Left ventricle myocardium inferior (tissue), 1 donor: ENCODE data around the gene B3GNT3. TPM values are rescaled to one million over a fixed set of nuclear protein-coding genes. Genes with fewer than 3 reads are reported as not detected.
"Not testable (repeated sequence)": the region's sequence is repeated elsewhere in the genome, so short reads cannot be mapped to it uniquely, and the experiment has no call there.

Experiments used
- DNase-seq: peaks from one replicate; pipeline ENCODE4 v3.0.0-alpha.2; 2020
- H3K27ac ChIP-seq: fragments of 200-600 bp; replicated peaks from 2 replicates; pipeline ENCODE4 v1.8.0; 2021
- H3K27me3 ChIP-seq: fragments of 200-600 bp; 2 replicates; pipeline ENCODE4 v1.8.0; 2021; ENCODE audit warnings: low read depth
- H3K36me3 ChIP-seq: fragments of 200-600 bp; 2 replicates; pipeline ENCODE4 v1.8.0; 2021
- H3K4me1 ChIP-seq: fragments of 200-600 bp; 2 replicates; pipeline ENCODE4 v1.8.0; 2021
- H3K4me3 ChIP-seq: fragments of 200-600 bp; 2 replicates; pipeline ENCODE4 v1.8.0; 2021; ENCODE audit warnings: mild to moderate bottlenecking, moderate library complexity
- H3K9me3 ChIP-seq: fragments of 200-600 bp; replicated peaks from 2 replicates; pipeline ENCODE4 v1.8.0; 2021
- CTCF ChIP-seq: fragments of 200-600 bp; IDR thresholded peaks from 2 replicates; pipeline ENCODE4 v1.8.0; 2021; ENCODE audit warnings: antibody characterized with exemption, mild to moderate bottlenecking, borderline replicate concordance
- intact Hi-C: fragments of 100-400 bp; cut with micrococcal nuclease; formaldehyde crosslinking; loops from one replicate; pipeline ENCODE4 v1.11.0; 2022
- total RNA-seq: library from RNA; stranded (reverse); fragmentation: NEBNext Ultra II Directional; extraction: Animal tissue kit (Norgen Biotek cat#: 25700); gene quantifications from one replicate; pipeline ENCODE4 v1.2.1, GENCODE V29; 2021
- donor health status: DM: no; HTN: yes; CAD: no; lungs with severe emphysema.

B3GNT3 gene
- total RNA-seq, 1 donor from 2014 or later, result not detected

- intact Hi-C loops, result no loop called here
- Histone ChIP-seq H3K27me3 (peaks cover 100% of the 10 kb centered on the region), H3K4me3 (no peak overlapping the region)
These were observed 1.3 kb downstream of the B3GNT3 start for GRCh38 chr19:17796013-17796837.

GRCh38 chr19:17796838-17797423 is 2.0 kb downstream of the B3GNT3 start:
- no peaks in the 10 kb centered on the region for H3K9me3 ChIP-seq
- TF ChIP-seq CTCF, result no peak
- H3K36me3 ChIP-seq, result no peaks in the 10 kb centered on the region
- H3K27me3 ChIP-seq, result peaks cover 100% of the 10 kb centered on the region
- intact Hi-C loops, result no loop called here
- no peaks in the 10 kb centered on the region for H3K4me1 ChIP-seq
- H3K4me3 ChIP-seq, result no peak overlapping the region
- DNase-seq, result no peak
- no peak overlapping the region for H3K27ac ChIP-seq

More at GRCh38 chr19:17796013-17796837, 1.3 kb downstream of the B3GNT3 start:
- H3K36me3 ChIP-seq, result no peaks in the 10 kb centered on the region
- no peaks in the 10 kb centered on the region for H3K4me1 ChIP-seq
- no peak for DNase-seq
- no peaks in the 10 kb centered on the region for H3K9me3 ChIP-seq
- H3K27ac ChIP-seq, result no peak overlapping the region
- no peak for TF ChIP-seq CTCF

GRCh38 chr19:17797424-17798201 is 2.7 kb downstream of the B3GNT3 start:
- H3K36me3 ChIP-seq, result no peaks in the 10 kb centered on the region
- no peak for TF ChIP-seq CTCF
- H3K27me3 ChIP-seq, result peaks cover 100% of the 10 kb centered on the region
- no peak overlapping the region for H3K27ac ChIP-seq
- no peaks in the 10 kb centered on the region for H3K9me3 ChIP-seq
- intact Hi-C loops, result no loop called here
- H3K4me3 ChIP-seq, result no peak overlapping the region
- no peak for DNase-seq
- no peaks in the 10 kb centered on the region for H3K4me1 ChIP-seq

- H3K27ac ChIP-seq, DNase-seq, H3K4me1 ChIP-seq, intact Hi-C loops, H3K9me3 ChIP-seq, H3K4me3 ChIP-seq, H3K36me3 ChIP-seq: not testable (repeated sequence)
- H3K27me3 ChIP-seq, result peaks cover 100% of the 10 kb centered on the region
These were observed 3.7 kb downstream of the B3GNT3 start for GRCh38 chr19:17798599-17798998.

GRCh38 chr19:17802137-17802858 is 7.4 kb downstream of the B3GNT3 start:
- Histone ChIP-seq H3K27me3 (peaks cover 89% of the 10 kb centered on the region), H3K36me3 (no peaks in the 10 kb centered on the region), H3K4me3 (no peak overlapping the region), H3K4me1 (no peaks in the 10 kb centered on the region), H3K27ac (no peak overlapping the region), H3K9me3 (no peaks in the 10 kb centered on the region)
- TF ChIP-seq CTCF, result no peak
- intact Hi-C loops, result no loop called here
- DNase-seq, result no peak
